DMS53 treated with DMSO at 0.1 percent for 48 hours (cell line): ENCODE measurements around the gene LEPR.
"Not testable (repeated sequence)": the region's sequence is repeated elsewhere in the genome, so short reads cannot be mapped to it uniquely, and the experiment has no call there.

Experiments used
- DNase-seq: peaks from one replicate; lab custom pipeline; 2025; ENCODE audit not compliant: unreplicated experiment; lab: John Stamatoyannopoulos, UW

The LEPR gene, protein sequence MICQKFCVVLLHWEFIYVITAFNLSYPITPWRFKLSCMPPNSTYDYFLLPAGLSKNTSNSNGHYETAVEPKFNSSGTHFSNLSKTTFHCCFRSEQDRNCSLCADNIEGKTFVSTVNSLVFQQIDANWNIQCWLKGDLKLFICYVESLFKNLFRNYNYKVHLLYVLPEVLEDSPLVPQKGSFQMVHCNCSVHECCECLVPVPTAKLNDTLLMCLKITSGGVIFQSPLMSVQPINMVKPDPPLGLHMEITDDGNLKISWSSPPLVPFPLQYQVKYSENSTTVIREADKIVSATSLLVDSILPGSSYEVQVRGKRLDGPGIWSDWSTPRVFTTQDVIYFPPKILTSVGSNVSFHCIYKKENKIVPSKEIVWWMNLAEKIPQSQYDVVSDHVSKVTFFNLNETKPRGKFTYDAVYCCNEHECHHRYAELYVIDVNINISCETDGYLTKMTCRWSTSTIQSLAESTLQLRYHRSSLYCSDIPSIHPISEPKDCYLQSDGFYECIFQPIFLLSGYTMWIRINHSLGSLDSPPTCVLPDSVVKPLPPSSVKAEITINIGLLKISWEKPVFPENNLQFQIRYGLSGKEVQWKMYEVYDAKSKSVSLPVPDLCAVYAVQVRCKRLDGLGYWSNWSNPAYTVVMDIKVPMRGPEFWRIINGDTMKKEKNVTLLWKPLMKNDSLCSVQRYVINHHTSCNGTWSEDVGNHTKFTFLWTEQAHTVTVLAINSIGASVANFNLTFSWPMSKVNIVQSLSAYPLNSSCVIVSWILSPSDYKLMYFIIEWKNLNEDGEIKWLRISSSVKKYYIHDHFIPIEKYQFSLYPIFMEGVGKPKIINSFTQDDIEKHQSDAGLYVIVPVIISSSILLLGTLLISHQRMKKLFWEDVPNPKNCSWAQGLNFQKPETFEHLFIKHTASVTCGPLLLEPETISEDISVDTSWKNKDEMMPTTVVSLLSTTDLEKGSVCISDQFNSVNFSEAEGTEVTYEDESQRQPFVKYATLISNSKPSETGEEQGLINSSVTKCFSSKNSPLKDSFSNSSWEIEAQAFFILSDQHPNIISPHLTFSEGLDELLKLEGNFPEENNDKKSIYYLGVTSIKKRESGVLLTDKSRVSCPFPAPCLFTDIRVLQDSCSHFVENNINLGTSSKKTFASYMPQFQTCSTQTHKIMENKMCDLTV

DNA sequence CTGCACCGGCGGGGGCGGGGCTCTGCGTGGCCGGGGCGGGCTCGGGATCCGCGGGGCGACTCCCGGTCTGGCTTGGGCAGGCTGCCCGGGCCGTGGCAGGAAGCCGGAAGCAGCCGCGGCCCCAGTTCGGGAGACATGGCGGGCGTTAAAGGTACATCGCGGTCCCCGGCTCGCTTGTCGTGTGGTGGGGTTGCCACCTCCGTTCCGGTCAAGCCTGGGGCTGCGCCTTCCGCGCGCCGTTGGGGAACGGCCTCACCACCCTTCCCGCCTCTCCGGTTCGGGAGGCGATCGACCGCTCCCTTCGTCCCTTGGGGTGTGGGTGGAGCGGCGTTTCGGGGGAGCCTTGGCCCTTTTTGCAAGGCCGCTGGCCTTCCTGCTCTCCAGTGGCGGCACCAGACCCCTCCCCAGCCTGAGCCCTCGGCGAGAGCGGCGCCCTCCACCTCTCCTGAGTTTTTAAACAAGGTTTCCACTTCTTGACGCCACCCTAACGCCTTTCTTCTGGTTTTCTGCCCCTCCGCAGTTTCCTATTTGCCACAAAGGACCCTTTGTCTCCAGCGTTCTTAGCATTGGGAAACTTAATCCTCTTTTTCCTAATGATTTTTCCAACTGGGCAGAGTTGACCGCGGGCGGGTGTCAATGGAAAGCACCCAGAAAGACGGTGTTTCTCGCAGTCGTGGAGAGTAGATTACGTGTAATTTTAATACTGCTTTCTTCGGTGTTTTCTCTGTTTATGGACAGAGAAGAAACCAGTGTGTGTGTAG is at the start of gene LEPR, which contains the start of gene LEPROT:
LEPR (plus strand) TSS at position 79 of the 761 bp plus-strand sequence. CDS start 144,898 bp downstream, outside the sequence.
LEPROT (plus strand) TSS at position 79 of the 761 bp plus-strand sequence; CDS start at position 136, 57 bp downstream.
- DNase-seq, result peak; percentile 42

DNA sequence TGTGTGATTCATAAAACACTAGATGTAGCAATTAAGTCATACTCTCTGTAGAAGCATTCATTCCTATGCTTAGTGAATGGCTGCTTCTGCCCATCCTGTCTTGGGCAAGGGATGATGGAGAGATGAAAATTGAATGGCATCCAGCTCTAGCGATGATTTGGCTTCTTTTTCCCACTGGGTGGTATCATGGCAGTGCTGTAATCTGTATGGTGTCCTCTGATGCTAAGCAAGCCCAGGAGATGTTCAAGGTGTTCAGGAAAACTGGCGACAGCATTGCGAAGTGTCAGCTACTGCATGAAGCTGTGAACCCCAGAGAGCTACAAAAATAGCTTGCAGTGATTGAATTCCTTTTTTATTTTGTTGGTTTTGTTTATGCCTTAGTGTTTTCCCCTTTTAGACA is 48.9 kb upstream of the LEPR start:
- DNase-seq, result no peak

DNA sequence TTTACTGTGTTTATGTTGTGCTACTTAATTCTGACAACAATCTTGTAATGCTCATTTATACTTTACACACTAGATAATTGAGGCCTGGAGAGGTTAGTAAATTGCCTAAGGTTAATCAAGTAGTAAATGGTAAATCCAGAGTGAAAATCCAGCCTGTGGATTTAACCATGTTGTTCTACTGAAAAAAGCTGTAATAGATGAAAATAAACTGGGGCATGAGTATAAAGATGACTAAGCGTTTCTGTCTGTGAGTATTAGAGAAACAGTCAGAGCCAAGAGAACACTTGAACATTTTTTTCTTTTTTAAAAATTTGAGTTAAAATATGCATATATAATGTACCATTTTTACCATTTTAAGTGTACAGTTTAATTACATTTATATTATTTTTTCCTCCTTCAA is 47.9 kb upstream of the LEPR start:
- DNase-seq, result peak; percentile 12

DNA sequence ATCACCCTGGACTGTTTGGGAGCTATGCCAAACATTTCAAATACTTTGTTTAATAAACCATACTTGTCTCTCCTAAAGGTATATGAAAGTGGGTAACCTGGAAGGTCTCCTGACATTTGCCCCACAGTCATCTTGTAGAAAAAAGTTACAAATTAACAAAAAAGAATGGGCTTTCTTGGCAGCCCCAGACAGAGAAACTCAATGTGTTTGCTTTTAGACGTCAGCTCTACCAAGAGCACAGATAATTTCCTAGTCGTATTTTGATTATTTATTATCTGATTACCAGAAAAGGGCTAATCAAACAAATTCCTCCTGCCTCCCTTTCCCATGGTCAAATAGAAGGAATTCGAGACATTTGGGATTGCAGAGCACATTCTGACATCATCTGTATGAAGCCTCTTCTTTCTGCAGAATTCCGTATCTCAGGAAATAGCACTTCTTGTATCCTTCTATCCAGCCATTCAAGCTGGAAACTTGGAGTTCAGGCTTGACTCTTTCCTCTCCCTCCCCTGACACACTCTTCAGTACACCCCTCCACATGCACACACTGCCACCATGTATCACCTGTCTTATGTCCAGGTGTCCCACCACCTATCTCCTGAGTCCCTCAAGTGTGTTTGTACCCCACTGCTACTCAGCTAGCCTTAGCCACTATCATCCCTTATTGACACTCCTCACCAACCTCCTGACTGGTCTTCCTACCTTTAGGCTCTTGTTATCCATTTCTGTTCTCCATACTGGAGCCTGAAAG is 42.8 kb upstream of the LEPR start:
- no peak for DNase-seq

DNA sequence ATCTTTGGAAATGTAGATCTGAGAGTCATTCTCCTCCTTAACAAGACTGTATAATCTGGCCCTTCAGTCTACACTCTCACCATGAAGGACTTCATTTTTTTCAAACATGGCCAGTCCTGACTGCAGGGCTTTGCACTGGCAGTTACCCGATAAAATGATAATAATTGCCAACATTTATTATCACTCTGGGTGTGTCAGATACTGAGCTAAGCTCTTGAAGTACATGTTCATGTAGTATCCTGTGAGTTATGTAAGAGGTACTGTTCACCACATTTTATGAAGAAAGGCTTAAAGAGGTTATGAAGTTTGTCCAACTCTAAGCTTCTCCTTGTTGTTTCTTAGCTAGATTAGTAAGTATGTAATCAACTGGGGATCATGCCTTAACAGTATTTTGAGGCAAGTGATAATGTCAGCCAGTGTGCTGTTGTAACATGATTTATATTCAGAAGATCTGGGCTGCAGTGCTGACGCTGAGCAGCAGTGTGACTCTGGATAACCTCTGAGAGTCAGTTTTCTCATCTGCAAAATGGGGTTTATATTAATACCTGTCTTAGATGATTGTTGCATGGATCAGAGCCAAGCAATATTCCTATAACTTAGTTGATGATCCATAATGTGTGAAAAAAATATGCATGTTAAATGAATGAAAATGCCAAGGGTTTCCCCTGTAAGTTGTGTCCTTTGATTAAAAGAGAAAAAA is 42.1 kb upstream of the LEPR start:
- DNase-seq, result no peak

DNA sequence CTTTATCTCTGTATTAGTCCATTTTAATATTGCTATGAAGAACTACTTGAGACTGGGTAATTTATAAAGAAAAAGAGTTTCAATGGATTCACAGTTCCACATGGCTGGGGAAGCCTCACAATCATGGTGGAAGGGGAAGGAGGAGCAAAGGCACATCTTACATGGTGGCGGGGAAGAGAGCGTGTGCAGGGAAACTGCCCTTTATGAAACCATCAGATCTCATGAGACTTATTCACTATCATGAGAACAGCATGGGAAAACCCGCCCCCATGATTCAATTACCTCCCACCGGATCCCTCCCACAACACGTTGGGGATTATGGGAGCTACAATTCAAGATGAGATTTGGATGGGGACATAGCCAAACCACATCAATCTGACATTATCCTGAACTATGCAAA is 36.0 kb upstream of the LEPR start:
- DNase-seq, result not testable (repeated sequence)

DNA sequence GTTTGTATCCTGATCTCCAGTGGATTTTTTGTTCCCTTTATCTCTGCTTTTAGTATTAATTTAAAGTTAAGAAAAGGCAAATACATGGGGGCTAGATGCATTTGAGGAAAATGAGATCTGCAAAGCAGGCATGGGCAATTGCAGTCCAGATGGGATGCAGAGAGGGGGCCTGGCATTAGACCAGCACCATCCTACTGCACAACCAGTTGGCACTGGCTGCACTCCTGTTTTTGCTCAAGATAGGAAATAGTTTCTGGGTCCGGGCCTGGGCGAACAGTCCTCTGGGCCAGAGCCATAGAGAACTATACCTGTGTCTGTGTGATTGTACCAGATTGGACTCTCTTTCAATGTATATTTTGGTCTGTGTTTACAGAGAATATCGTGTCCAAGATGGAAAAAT is 34.0 kb upstream of the LEPR start:
- DNase-seq, result no peak

DNA sequence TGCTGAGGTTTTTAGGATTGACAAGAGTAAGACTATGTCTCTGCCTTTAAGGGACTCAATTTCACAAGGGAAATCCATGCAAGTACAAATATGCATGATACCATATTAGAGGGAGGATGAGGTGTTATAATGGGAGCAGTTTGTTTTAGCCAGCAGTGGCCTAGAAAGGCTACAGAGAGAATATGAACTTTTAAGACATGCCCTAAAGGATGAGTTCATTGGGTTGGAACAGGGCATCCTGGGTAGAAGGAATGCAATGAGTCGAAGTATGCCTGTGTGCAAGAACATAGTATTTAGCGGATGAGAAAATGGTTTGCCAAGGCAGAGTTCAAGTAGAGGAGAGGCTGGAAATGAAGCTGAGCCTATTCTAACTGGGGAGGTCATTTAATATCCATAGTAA is 32.6 kb upstream of the LEPR start:
- DNase-seq, result no peak

DNA sequence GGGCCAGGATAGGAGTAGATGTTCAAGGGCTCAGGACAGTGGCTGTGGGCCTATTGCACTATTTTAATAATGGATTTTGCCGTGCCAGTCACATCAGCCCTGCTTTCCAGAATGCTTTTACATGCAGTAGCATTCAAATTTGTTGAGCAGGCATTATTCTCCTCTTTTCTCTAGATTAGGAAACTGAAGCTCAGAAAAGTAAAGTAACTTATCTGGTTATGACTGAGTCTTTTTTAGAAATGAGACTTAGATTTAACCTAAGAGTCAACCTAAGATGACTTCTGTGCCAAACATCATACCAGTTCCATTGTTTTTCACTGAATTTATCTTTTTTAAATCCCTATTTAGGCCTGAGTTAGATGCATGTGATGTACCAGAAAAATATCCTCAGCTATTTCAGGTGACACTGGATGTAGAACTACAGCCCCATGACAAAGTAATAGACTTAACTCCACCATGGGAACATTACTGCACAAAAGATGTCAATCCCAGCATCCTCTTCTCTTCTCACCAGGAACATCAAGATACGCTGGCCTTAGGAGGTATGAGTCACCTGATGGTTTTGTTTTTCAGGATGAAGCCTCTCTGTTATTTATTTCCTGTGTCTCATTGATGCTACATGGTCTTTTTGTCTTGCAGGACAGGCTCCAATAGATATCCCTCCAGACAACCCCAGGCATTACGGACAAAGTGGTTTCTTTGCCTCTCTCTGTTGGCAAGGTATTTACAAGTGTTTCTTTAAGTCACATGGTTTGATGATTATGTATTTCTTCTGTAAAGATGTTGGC is 31.4 kb upstream of the LEPR start:
- no peak for DNase-seq

DNA sequence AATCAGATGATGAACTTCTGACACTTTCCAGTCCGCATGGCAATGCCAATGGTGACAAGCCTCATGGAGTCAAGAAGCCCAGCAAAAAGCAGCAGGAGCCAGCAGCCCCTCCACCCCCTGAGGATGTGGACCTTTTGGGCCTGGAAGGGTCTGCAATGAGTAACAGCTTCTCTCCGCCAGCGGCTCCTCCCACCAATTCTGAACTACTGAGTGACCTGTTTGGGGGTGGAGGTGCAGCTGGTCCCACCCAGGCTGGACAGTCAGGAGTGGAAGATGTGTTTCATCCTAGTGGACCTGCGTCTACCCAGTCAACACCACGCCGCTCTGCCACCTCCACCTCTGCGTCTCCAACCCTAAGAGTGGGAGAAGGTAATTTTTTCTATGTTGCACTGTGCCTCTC is 28.0 kb upstream of the LEPR start:
- no peak for DNase-seq

DNA sequence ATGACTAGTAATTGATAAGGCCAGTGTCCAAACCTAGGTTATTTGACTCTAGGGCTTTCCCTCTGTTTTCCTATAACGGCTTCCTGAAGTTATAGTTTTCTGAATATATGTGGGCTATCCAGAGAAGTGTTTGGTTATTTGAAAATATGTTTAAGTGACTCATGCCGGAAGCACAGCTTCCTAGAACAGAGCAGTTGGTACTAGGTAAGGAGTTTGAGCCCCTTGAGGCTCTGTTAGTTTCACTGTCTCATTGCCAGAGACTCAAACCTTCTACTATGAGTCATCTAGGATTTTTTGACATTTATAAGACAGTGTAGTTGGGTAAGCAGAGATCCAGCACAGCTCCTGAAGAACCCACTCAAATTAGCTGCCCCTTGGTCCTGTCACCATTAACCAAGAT is 27.1 kb upstream of the LEPR start:
- DNase-seq, result no peak

DNA sequence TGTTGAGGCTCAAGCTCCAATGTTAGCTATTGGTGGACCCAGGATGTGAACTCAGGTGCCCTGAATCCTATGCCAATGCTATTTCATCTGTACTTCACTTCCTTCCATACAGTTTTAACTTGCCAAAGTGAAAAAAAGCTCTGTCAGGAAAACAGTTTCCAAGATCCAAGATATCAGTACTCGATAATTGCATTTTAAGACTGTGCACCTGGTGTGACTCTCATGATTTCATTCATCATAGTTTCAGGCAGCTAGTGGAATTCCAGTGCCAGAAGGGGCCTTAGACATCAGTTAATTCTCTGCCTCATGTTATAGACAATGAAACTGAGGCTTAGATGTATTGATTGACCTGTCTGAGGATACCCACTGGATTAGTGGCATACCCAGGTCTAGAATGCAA is 26.5 kb upstream of the LEPR start:
- no peak for DNase-seq

DNA sequence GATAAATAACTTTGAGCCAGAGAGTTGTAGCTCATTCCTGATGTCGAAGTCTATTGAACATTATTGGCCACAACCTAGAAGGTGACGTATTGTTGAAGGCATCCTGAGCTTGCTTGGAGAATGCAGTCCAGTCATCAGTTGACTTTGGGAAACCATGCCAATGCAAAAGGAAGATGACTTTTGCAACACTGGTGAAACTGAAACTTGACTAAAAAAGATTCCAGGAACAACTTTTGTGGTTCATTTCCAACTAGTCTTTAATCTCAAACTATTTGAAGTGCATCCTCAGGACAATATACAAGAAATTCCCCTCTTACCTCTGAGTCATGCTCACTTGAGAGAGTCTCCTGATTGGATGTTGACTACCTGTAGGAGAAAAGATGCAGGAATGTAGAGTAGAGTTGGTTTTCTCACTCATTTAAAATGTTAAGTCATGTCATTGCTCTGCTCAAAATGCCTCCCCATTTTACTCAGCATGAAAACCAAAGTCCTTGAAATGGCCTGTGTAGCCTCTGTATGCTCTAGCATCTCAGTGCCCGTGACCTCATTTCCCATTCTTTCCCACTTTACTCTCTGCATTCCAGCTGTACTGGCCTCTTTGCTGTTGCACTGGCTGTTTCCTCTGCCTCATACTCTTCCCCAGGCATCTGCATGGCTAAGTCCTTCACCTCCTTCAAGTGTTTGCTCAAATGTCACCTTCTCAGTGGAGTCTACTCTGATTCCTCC is 24.4 kb upstream of the LEPR start:
- peak; percentile 52 for DNase-seq

DNA sequence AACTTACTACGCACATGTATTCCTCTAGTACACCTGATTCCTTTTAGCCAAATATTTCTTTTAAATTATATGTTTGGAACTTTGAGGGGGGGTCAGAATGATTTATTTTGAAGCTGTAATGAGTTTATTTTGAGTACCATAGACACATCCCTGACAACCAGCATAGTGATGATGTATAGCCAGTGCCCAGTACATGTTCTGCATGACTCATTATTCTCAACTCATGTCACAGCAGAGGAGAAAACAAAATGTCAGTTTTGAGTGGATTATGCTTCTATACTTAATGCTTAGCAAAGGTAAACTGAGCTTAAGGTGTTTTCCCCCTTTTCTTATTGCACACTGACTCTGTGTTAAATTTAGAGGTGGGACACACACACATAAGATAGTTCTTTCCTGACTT is 22.4 kb upstream of the LEPR start:
- DNase-seq, result no peak

DNA sequence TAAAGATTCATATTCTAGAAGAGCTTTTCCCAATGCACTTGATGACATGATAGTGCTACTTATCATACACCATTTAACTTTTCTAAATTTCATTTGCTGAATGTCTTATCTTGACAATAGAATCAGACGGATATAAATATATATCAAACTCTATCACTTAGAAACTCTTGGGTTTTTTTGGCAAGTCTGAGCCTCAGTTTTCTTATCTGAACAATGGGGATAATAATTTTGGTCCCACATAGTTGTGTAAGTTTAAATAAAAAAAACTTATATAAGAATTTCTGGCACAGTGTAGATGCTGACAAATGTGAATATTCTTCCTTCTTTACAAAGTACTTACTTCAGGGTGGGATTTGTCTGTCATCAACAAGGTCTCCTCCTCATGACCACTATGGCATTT is 21.5 kb upstream of the LEPR start:
- DNase-seq, result no peak

DNA sequence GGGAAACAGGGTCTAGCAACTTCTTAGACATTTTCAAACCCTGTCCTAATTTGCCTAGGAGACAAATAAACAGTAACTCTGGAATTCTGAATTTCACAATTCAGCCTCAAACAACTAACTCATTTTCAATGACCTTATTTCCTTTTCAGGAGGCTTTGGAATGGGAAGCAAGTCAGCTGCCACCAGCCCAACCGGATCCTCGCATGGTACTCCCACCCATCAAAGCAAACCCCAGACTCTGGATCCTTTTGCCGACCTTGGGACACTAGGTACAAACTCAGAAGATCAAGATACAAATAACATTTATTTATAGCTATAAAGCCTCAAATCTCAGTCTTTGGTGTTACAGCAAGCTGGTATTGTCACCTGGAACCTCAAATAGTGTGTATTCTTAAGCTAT is 18.9 kb upstream of the LEPR start:
- no peak for DNase-seq

DNA sequence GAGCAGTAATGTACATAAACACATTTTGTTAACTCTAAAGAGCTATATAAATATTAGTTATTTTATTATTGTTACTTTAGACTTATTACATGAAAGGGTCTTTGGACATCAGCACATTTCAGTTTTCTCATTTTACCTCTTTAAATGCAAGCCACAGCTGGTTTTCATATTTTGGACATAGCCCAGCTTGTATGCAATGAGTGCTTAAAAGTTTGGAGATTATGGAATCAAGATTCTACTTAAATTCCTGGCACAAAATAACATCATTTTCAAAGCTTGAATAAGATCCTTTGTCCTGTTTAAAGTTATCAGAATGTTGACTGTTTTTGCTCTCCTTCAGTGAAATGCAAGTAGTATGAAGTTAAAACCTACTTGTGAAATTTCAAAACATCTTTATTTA is 15.5 kb upstream of the LEPR start:
- no peak for DNase-seq

DNA sequence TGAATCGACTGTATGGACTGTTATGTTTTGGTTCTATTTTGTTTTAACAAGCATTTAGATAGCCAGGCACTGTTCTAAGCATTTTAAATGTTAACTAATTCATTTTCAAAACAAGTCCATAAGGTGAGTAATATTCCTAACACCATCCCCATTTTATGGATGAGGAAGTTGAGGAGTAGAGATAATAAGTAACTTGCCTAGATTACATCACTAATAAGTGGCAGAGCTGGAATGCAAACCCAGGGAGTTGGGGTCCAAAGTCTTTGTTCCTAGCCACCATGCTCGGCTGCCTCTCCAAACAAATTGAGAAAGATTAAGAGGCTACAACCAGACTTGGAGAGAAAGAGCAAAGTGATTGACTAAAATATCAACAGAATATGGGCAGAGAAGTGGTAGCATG is 12.6 kb upstream of the LEPR start:
- no peak for DNase-seq
